HG03095 (cell line): ENCODE data around the gene MGAT4A.

Experiments
- ATAC-seq: cut with Tn5 transposase; IDR thresholded peaks from one replicate; pipeline ENCODE4 v1.9.1; 2021; ENCODE audit warnings: moderate library complexity; ENCODE audit not compliant: unreplicated experiment

Gene MGAT4A

DNA sequence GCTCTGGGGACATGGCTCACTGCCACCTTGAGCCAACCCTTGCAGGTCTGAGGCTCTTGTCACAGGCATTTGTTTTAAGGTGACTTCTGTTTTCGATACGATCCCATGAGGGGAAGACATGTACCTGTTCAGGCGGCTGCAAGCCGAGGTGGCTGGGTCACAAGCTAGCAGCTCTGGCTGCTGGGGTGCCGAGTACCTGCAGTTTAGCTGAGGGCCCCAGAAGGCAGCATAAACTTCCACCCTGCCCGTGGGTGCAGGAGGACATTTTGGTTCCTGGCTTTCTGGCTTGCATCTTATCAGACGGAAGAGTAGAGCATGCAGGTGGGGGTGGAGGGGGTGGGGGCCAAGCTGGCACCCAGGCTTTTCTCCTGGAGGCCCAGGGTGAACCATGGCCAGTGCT lies 151.0 kb downstream of the MGAT4A start:
- ATAC-seq, result no peak

DNA sequence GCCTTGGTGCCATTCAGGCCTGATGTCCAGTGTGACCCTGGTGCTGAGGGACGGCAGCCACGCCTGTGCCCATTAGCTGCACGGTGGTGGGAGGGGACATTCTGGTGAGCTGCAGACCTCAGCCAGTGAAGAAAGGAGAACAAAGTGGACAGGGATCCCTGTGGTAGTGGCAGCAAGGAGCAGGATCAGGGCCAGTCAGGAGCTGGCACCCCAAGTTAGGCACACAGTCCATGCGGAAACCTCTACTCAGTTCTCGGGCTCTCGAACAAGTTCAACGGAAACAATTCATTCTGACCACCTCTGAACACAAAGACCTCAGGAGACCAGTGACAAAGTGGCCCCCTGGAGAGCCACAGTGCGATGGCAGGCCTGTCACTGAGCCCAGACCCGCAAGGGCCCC lies 152.7 kb downstream of the MGAT4A start:
- ATAC-seq, result no peak

DNA sequence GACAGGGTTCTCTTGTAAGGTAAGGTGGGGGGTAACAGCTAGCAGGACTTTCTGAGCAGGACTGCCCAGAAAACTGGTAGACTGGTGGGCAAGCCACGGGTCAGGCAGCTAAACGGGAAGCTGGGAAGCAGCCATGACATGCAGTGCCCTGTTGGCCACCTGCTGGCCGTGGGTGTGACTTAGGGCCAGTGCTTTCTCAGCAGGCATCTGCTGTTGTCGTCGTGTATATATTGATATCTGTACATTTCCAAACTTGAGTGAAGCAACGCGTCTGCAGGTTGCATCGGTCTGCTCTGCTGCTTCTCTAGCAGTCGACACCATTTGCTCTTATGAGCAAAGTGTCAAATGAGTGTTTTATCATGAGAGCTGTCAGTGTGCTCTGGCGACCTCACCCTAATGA lies 153.6 kb downstream of the MGAT4A start:
- ATAC-seq, result no peak

DNA sequence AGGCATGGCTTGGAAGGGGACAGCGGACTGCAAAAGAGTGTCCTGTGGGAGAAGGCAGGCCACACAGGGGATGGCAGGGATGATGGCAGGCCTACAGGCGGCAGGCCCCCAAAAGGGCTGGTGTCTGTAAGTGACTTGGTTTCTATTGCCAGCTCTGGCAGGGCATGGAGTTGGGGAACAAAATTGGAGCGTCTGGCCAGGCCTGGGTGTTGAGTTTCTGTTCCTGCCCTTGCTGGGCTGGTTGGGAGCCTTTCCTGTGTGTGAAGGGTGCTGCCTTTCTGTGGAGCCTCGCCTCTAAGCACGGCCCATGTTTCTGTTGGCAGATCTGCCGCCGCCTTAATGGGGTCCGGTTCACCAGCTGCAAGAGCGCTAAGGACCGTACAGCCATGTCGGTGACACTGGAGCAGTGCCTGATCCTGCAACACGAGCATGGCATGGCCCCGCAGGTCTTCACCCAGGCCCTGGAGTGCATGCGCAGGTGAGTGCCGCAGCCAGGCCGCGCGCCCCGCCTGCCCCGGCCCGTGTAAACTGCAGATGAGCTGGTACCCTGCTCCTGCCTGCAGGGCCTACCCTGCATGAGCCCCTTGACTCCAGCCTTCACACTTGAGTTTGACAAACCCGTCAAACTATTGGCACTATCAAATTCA lies 154.1 kb downstream of the MGAT4A start:
- ATAC-seq, result no peak

DNA sequence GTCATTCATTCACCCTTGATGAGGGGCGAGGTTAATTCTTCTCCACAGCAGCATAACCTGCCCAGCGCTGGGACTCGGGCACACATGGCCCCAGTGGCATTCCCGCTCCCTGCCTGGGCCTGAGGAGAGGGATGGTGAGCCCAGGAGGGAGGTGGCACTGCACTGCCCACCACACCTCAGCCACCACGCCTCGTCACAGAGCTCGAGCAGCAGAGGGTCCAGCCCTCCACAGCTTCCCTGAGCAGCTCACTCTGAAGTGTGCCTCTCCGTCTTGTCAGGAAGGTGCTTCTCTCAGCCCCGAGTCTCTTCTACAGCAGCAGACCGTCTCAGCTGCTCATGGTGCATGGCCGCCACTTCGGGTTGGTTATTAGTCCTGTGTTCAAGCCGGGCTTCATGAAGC lies 157.5 kb downstream of the MGAT4A start:
- ATAC-seq, result no peak

DNA sequence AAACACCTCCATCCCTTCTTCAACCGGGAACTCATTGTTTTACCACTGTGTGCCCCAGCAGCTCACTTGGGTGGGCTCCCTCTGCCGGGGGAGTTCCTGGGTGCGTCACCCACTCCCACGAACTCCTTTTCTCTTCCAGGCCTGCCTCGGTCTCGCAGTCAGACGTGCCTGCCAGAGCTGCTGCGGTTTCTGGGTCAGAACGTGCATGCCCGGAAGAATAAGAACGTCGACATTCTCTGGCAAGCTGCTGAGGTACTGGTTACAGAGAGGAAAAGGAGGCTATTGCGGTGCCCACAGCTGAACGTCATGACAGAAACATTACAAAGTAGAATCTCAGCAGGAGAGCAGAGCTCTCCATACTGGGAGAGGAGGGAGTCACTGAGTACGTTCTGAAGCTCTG lies 158.3 kb downstream of the MGAT4A start:
- ATAC-seq, result no peak

DNA sequence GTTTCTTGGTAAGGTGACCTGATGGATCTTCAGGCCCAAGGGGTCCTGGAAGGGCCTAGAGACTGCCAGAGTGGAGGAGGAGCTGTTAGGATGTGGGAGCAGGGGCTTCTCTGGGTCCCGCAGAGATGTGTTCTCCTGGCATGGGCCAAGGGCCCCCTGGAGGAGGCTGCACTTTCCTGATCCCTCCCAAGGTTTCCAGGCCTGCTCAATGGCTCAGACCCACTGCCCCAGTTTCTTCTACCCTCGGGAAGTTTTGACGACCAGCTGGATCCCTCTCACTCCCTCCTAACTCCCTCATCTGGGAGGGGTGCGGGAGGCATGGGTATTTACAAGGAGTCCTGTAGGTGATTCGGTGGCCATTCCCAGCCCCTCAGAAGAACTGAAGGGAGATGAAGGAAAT lies 158.7 kb downstream of the MGAT4A start:
- no peak for ATAC-seq

DNA sequence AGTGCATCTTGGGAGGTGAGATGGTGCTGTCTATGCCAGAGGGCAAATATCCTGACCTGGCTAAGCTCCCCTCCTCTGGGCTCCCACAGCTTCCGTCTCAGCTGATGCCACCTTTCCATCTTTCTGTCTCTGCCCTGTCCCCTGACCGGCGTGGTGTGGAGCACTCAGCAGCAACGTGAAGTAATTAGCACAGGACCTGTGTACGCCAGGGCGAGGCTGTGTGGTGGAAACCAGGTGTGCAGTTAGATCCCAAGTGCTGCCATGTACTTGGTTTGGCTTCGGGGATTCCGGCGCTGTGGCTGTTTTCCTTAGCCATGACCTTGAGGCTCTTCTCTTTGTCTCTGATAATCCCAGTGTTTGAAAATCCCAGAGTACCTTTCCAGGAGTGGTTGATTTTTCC lies 159.1 kb downstream of the MGAT4A start:
- no peak for ATAC-seq

DNA sequence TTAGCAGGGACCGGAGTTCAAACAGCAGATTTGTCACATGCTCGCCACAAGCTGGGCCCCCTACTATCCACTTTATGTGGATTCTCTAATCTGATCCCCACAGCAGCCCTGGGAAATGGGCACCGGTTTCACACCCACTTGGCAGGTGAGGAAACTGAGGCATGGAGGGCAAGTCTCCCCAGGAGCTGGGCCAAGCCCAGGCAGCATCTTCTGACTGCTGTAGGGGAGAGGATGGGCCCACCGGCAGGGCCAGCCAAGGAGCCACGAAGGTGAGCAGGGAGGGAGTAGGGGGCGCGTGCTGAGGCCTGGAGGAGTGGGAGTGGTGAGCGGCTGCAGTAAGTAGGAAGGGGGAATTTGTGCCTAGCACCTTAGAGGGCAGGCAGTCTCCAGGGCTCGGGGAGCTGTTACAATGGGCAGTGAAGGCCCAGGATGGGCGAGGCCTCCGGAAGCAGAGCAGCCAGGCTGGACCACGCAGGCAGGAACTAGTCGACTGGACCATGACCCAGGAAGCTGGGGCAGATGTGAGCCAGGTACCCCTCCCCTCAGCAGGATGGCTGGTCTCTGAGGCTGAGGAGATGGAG lies 159.7 kb downstream of the MGAT4A start:
- no peak for ATAC-seq

DNA sequence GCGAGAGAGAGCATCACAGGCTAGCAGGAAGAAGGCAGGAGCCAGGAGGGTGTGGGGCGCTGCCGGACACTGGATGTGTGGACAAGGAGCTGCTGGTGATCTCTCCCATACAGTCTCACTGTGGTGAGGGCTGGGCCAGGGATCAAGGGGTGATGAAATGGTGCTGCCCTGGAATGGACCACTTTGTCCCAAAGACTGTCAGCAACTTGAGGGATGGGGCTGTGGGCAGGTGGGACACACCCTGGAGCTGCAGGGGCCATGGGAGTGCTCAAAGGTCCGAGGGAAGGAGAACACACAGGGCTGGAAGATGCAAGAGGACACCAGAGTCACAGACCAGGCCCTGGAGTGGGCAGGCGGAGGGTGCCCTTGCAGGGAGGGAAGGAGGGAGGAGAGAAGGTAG lies 160.6 kb downstream of the MGAT4A start:
- ATAC-seq, result no peak

DNA sequence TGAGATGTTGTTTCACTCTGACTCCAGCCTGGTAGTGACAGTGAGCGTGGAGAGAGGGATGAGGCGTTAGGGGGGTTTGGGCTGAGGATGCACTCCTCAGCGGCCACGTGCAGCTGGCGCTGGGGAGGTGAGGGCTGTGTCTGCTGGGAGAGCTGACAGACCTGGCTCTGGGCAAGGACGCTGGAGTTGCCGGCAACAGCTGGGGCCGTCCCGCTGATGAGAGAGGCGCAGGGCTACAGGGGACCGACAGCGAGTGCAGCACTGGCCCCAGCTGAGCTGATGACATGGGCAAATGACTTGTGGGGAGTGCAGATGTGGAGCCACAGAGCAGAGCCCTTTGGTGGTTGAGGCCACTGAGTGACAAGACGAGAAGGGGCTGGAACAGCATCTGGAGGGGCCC lies 161.0 kb downstream of the MGAT4A start:
- no peak for ATAC-seq

DNA sequence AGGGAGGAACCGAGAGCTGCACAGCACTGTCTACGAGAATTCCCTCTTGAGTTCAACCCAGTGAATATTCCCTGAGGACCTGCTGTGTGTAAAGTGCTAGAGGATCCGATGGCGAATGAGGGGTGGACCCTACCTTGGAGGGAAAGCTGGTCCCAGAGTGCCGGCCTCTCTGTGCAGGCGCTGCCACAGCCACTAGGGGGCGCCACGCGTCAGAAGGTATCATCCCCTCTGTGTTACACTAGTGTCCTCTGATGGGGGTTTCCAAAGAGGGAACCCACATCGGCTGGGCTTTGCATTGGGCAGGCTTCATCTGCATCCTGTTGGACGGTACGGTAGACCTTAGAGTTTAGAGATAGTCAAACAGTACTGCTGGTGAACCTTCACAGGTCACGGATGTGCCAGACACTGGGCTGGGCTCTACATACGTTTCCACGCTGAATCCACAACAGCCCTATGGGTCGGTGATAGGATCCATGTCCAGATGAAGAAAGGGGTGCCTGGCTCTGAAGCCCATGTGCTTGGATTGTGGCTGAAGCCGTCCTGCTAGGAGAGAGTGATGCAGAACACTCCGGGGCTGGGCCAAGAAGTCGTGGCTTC lies 161.6 kb downstream of the MGAT4A start:
- no peak for ATAC-seq
